Cardiac muscle cell (in vitro differentiated cells and primary cell): ENCODE measurements around the gene MTFR1L. TPM values are rescaled to one million over a fixed set of nuclear protein-coding genes. Genes with fewer than 3 reads are reported as not detected.
A peak's percentile ranks its signal among the peaks of the same experiment; 100 is the strongest.

Source experiments
- DNase-seq, 2 donors: peaks; one replicate each; pipeline versions ENCODE4 v3.0.0 to v3.0.0-alpha.2; 2010 to 2017; ENCODE audit warnings: low read depth in 1 of 2, low spot score in 1 of 2
- H3K27ac ChIP-seq: fragments of 200-600 bp; sonication (generic); 2 replicates; pipeline ENCODE4 v1.5.1; 2016
- H3K27me3 ChIP-seq: fragments of 200-600 bp; sonication (generic); 2 replicates; pipeline ENCODE4 v1.6.0; 2016; ENCODE audit warnings: control low read depth
- H3K36me3 ChIP-seq: fragments of 200-600 bp; sonication (generic); 2 replicates; pipeline ENCODE4 v1.5.1; 2016; ENCODE audit warnings: control low read depth
- H3K4me1 ChIP-seq: fragments of 200-600 bp; sonication (generic); 2 replicates; pipeline ENCODE4 v1.8.1; 2017; ENCODE audit warnings: low read depth, mild to moderate bottlenecking, mixed run types
- H3K4me3 ChIP-seq: fragments of 200-600 bp; sonication (generic); 2 replicates; pipeline ENCODE4 v1.5.1; 2016; ENCODE audit warnings: mild to moderate bottlenecking
- H3K9me3 ChIP-seq: fragments of 200-600 bp; sonication (generic); 2 replicates; pipeline ENCODE4 v1.5.1; 2017; ENCODE audit warnings: low read depth, mild to moderate bottlenecking, control low read depth
- polyA plus RNA-seq: library from polyadenylated mRNA; unstranded; fragments of >200 nt; fragmentation: Nextera tagmentation; extraction: Ambion mirVana; gene quantifications from 2 replicates; pipeline ENCODE4 v1.2.1, GENCODE V29; 2016
- total RNA-seq: library from RNA; depleted of rRNA; stranded (reverse); fragments of >200 nt; gene quantifications from 2 replicates; pipeline ENCODE4 v1.2.3, GENCODE V29; 2016
- TF ChIP-seq, protein P1 (sequence below): IDR thresholded peaks from 2 replicates; pipeline ENCODE4 v1.5.1; 2012; ENCODE audit warnings: low read depth, mild to moderate bottlenecking, low read length

The MTFR1L gene
- total and polyA plus RNA-seq, 2 experiments from 2014 or later, result 158 to 266 TPM

DNA sequence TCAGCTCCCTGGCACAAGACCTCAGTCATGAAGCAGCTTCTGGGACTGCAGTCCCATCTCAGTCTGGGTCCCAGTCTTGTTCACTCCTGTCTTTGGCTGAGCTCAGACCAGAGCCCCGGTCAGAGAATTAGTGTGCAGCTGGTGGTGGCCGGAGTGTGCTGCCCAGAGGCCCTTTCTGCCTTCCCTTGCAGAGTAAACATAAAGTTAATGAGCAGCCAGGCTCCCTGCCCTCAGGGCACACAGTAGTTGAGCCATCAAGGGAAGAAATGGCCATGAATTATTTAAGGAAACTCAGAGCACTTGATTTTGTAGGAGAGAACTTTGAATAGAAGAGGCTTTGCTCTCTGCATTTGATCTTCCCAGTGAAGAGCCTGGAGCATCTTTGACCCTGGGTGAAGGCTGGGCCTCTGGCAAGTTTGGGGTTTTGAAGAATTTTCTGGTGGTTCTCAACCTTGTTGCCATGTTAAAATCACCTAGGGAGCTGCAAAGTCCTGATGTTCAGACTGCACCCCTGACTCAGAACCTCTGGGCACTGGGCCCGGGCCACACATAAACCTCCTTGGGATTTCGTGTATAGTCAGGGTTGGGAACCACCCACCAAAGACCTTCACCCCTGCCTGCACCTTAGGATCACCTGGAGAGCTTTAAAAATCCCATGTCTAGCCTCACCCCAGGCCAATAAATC, 46.2 kb upstream of the MTFR1L start:
- Histone ChIP-seq H3K27ac (peak overlapping the region; percentile 62), H3K4me3 (no peak overlapping the region), H3K27me3 (no peaks in the 10 kb centered on the region), H3K9me3 (no peaks in the 10 kb centered on the region), H3K4me1 (peaks cover 60% of the 10 kb centered on the region), H3K36me3 (peaks cover 5% of the 10 kb centered on the region)
- DNase-seq, result no peak
- TF ChIP-seq, protein P1, sequence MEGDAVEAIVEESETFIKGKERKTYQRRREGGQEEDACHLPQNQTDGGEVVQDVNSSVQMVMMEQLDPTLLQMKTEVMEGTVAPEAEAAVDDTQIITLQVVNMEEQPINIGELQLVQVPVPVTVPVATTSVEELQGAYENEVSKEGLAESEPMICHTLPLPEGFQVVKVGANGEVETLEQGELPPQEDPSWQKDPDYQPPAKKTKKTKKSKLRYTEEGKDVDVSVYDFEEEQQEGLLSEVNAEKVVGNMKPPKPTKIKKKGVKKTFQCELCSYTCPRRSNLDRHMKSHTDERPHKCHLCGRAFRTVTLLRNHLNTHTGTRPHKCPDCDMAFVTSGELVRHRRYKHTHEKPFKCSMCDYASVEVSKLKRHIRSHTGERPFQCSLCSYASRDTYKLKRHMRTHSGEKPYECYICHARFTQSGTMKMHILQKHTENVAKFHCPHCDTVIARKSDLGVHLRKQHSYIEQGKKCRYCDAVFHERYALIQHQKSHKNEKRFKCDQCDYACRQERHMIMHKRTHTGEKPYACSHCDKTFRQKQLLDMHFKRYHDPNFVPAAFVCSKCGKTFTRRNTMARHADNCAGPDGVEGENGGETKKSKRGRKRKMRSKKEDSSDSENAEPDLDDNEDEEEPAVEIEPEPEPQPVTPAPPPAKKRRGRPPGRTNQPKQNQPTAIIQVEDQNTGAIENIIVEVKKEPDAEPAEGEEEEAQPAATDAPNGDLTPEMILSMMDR, result no peak

DNA sequence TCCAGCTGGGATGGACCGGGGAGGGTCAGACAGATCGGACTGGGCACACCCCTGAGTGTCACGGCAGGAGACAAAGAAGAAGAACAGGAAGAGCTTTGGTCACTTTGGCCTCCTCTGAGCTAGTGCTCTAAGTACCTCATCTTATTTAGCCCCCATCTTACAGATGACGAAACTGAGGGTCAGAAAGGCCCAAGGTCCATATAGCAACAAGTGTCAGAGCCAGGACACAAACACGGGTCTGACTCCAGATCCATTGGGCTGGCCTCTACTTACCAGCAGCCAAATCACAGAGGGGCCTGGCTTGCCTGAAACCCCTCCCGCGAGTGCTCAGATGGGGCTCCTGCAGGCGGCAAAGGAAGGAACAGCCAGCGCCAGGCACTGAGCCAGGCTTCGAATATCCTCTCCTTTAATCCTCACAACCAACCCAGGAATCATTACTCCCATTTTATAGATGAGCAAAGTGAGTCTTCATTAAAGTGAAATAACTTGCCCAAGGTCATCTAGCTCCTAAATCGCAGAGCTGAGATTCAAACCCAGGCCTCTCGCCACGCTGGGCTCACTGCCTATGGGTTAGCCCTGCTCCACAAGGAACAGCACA, 45.4 kb upstream of the MTFR1L start:
- peaks cover 5% of the 10 kb centered on the region for H3K36me3 ChIP-seq

DNA sequence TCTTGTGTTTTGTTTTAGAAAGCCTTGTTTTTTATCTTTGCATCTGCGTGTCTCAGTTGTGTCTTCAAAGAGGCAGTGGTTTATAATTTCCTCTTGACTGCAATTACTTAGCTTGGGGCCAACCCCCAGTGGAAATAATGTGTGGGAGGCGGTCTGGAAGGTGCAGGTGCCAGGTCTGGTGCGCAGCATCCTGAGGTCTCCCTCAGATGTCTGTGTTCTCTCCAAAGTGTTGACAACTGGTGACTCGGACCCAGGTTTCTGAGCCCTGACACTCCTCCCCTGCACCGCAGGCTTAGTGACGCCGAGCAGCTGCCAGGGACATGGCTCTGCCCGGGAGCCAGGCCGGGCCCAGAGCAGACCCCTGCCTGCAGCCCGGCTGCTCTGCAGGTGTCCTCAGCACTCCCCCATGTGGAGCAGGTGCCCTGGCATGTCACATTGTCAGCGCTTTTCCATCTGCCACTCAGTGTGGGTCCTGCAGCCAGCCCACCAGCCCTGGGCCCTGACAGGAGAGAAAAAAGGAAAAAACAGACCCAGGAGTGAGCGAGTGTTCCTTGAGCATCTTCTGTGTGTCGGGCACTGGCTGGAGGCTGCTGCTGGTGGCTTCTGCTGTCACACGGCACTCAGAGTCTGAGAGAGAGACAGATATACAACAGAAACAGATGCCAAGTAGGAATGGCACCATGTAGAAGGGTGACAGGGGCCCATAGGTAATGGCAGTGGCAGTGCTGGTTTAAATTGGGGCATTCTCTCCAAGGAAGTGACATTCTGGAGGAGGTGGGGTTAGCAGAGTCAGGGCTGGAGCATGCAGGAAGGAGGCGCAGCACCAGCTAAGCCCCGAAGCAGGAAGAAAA, 44.6 kb upstream of the MTFR1L start:
- Histone ChIP-seq H3K4me1 (peaks cover 55% of the 10 kb centered on the region), H3K27me3 (no peaks in the 10 kb centered on the region), H3K27ac (peak overlapping the region; percentile 62), H3K4me3 (no peak overlapping the region), H3K36me3 (peaks cover 5% of the 10 kb centered on the region), H3K9me3 (no peaks in the 10 kb centered on the region)
- DNase-seq, result peak in 1 of 2 donors; percentile 53
- TF ChIP-seq, protein P1, result no peak

More for the DNA sequence above, 45.4 kb upstream of the MTFR1L start:
- no peaks in the 10 kb centered on the region for H3K9me3 ChIP-seq
- peak overlapping the region; percentile 62 for H3K27ac ChIP-seq
- no peak overlapping the region for H3K4me3 ChIP-seq
- H3K4me1 ChIP-seq, result peaks cover 57% of the 10 kb centered on the region
- no peak for DNase-seq
- no peaks in the 10 kb centered on the region for H3K27me3 ChIP-seq
- TF ChIP-seq, protein P1, result no peak

DNA sequence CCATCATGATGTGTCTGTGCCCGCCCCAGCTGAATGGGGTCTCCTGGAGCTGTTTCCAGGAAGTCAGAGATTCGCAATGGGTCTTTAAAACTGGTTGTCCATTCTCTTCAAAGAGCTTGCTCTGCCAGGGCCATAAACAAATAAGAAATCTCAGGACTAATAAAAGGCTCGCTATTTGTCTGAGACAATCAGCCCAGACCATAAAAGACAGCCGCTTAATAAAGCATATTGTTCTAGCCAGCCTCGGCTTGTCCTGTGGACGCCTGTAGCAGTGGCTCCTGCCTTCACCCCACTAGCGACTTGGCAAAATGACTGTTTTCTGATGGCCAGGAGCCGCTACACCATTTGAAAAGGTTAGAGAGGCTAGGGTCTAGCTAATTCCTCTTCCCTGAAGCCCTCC, 40.4 kb upstream of the MTFR1L start:
- no peak for DNase-seq
- Histone ChIP-seq H3K4me3 (no peak overlapping the region), H3K27ac (peak overlapping the region; percentile 79)

DNA sequence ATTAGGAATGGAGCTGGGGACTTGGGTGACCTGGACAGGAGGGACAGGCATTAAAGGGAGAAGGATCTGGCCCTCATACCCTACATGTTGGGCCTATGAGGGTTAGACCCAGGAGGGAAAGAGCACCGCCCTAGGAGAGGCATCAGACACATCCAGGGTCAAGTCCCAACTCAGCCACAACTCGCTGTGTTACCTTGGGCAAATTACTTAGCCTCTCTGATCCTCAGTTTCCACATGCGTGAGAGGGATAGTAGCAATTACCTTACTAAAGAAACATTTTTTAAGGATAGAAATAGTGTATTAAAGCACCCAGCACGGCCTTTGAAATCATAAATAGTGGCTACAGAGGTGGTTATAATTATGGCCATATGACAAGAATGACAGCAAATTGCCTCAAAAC, 39.9 kb upstream of the MTFR1L start:
- no peaks in the 10 kb centered on the region for H3K27me3 ChIP-seq
- peaks cover 47% of the 10 kb centered on the region for H3K4me1 ChIP-seq
- H3K27ac ChIP-seq, result peak overlapping the region; percentile 79
- DNase-seq, result no peak
- TF ChIP-seq, protein P1, result no peak
- H3K9me3 ChIP-seq, result no peaks in the 10 kb centered on the region
- H3K36me3 ChIP-seq, result no peaks in the 10 kb centered on the region
- no peak overlapping the region for H3K4me3 ChIP-seq

More for the DNA sequence above, 40.4 kb upstream of the MTFR1L start:
- H3K27me3 ChIP-seq, result no peaks in the 10 kb centered on the region
- no peaks in the 10 kb centered on the region for H3K36me3 ChIP-seq
- H3K9me3 ChIP-seq, result no peaks in the 10 kb centered on the region
- peaks cover 47% of the 10 kb centered on the region for H3K4me1 ChIP-seq
- TF ChIP-seq, protein P1, result no peak
